ENCODE measurements around the gene ADCY5.
"Not testable (repeated sequence)": the region's sequence is repeated elsewhere in the genome, so short reads cannot be mapped to it uniquely, and the experiment has no call there.

The ADCY5 gene

DNA sequence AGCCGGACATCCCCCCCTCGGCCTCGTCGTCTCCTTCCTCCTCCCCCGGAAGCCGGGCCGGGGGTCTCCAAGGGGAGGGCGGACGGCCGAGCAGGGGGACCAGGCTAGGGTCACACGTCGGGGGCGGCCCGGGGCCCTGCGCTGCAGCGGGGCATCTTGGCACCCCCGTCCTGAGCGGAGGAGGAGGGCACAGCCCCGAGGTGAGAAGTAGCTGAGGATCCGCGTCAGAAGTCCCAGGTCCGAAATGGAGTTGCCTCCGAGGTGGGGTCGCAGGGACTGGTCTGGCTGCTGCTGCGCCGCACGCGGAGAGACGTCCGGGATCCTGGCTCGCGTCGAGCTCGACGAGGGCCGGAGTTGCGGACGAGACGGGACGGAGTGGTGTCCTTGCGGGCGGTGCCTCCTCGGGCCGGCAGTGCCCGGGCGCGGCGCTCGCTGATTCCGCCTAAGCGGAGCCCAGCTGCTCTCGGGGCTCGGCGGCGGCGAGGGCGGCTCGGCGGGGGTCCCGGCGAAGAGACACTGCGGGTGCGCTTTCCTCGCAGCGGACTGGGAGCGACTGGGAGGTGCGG lies at the start of gene ADCY5:
ADCY5 (minus strand) TSS at position 555 of the 566 bp plus-strand sequence; CDS start at position 10, 545 bp downstream.
- peak; percentile 23 for DNase-seq (ENCODE audit: insufficient read length, low spot score)
- FAIRE-seq, result no peak

DNA sequence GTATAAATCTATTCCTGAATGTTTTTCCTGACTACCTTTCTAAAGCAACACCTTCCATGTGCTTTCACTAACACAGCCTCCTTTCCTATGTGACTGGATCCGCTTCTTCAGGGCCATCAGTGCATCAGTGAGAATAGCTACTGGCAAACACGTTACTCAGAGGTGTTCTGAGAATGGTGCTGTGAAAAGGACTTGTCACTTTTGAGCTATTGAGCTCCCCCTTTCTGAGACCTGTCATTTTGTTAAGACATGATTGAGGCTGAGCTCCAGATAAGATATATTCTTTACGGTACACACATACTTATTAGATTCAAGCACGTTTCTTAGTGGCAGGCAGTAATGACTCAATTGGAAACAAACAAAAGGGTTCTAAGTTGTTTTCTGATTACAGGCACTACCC lies 45.0 kb upstream of the ADCY5 start:
- FAIRE-seq (no peak), DNase-seq (ENCODE audit: insufficient read length, low spot score) (no peak)

DNA sequence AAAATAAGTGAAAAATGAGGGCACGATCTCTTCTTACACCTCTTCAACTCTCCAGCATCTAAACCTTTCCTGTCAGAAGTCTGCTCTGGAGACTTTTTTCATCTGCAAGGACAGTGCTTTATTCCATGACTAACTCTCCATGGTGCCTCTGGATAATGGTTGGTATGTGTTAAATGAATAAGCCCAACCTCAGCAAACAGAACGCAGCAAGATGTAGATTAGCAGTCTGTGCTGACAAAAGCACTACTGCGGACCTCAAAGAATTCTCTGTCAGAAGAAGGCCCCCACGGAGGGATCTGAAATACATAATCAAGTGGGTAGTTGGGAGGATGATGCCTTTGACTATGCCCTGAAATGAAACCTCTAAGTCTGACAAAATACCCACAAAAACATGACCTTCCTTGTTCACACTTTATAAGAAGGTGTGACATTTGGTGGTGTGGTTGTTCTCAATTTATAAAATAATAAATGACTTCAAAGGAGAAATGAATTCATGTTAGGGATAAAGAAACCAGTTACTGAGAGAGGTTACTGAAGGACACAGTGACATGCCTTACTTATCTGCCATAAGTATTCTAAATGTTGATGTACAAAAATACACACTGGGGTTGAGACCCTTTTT lies 43.2 kb upstream of the ADCY5 start:
- no peak for DNase-seq (ENCODE audit: insufficient read length, low spot score)
- FAIRE-seq, result no peak

DNA sequence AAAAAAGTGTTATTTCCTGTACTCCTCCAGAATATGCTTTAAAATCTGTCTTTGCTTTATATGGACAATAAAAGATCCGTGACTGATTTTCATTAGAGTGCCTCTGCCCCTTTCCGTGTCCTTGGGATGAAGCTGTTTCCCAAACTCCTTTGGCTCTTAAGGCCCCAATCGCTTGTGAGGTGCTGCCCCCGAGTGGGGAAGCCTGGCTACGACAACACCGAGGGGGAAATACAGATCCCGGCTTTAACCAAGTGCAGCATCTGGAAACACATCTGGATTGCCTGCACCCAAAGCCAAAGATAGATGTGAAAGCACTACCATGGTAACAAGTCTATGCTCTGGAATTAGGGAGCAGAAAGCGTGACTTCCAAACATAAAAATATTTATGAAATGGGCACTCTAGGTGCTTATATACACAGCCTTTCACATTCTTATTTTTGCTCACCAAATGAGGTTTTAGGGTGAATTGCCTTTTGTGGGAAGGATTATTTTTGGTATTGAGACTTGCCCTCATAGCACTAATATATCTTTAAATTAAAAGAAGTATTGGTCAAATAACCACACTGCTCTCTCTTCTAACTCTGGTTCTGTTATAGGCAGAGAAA lies 40.6 kb upstream of the ADCY5 start:
- FAIRE-seq, result no peak

DNA sequence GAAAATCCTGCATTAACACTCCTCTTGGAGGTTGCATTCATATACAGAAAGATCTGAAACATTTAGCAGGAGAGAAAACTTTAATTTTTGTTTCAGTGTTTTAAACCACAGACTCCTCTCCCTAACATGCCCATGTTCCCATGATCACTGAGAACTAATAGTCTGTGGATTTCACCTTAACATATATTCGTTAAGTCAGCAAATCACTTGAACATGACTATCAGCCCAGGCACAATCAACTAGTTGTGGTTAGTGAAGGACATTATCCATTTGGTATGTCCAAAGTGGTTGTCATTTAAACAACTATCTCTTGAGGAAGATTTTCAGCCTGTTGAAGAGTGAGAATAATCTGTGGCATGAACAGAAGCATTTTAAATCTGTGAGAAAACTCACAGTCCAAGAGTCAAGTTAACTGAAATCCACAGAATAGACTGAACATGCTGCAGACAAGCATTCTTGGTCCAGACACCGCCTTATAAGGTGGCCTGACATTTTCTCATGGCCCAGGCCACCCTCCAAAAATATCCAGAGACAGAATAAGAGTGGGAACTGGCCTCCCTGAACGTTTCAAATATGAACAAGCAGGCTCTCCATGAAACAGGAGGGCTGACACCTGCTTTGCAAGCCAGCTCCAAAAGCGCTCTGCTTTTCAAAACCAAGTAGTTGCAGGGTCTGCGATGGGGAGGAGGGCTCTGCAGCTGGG lies 39.9 kb upstream of the ADCY5 start:
- DNase-seq (ENCODE audit: insufficient read length, low spot score) (no peak), FAIRE-seq (no peak)

More for the DNA sequence above, 40.6 kb upstream of the ADCY5 start:
- DNase-seq (ENCODE audit: insufficient read length, low spot score), result peak; percentile 75

DNA sequence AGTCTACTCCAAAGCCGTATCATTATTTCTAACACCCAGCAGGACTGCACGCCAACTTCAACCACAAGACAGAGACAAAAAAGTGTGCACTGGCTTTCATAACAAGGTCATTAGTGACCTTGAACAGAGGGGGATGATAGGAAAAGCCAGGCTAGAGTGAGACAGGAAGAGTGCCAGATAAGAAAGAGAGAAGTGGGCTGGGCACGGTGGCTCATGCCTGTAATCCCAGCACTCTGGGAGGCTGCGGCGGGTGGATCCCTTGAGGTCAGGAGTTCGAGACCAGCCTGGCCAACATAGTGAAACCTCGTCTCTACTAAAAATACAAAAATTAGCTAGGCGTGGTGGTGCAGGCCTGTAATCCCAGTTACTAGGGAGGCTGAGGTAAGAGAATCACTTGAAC lies 38.2 kb upstream of the ADCY5 start:
- not testable (repeated sequence) for FAIRE-seq; DNase-seq (ENCODE audit: insufficient read length, low spot score)

DNA sequence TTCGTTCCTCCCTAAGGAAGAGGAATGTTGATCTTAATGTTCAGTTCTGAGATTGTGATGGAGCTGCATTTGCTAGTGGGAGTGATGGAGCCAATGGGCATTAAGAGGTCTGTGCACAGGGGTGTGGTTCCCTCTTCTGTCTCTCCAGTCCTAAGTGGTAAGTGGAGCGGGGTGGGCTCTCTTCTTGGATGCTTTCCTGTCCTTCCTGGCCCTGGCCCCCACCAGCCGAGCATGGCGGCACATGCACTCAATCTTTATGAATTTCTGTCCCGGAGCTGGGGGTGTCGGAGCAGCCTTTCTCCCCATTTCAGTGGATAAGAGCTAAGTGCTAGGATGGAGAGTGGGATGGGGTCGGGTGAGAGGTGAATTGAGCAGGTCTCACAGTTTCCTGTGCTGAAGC lies 37.6 kb upstream of the ADCY5 start:
- no peak for FAIRE-seq
- DNase-seq (ENCODE audit: insufficient read length, low spot score), result no peak

DNA sequence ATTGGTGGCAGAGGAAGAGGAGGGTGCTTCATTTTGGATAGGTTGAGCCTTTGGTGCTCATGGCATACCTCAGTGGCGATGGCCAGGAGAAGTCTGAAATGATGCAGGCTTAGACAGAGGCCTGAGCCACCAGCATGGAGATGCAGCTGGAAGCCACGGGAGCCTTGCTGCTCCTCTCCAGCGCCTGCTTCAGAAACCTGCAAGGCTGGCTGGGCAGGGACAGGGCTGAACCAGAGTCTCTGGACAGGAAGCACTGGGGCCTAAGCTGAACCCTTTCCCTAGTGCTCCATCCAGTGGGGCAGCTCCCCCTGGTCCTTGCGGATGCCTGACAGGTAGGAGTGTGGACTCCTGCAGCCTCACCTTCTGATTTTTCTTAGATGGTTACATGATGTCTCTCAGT lies 36.7 kb upstream of the ADCY5 start:
- no peak for DNase-seq (ENCODE audit: insufficient read length, low spot score)
- no peak for FAIRE-seq

DNA sequence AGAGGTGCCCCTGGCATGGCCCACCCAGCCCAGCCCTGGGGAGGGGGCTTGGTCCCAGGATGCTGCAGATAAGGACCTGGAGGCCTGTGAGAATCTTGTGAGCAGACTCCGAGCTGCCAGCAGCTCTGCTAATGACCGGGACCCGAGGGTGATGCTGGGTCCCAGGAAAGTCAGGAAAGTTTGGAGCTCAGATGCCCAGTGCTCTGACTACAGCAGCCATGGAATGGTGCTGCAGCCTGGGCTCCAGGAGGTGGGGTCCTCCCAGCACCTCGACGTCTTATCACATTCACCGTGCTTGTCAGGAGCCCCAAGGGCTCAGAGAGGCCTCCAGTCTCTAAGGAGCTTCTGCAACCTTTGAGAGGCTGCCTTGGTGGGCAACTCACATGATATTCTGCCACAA lies 34.3 kb upstream of the ADCY5 start:
- no peak for DNase-seq (ENCODE audit: insufficient read length, low spot score)
- FAIRE-seq, result no peak

DNA sequence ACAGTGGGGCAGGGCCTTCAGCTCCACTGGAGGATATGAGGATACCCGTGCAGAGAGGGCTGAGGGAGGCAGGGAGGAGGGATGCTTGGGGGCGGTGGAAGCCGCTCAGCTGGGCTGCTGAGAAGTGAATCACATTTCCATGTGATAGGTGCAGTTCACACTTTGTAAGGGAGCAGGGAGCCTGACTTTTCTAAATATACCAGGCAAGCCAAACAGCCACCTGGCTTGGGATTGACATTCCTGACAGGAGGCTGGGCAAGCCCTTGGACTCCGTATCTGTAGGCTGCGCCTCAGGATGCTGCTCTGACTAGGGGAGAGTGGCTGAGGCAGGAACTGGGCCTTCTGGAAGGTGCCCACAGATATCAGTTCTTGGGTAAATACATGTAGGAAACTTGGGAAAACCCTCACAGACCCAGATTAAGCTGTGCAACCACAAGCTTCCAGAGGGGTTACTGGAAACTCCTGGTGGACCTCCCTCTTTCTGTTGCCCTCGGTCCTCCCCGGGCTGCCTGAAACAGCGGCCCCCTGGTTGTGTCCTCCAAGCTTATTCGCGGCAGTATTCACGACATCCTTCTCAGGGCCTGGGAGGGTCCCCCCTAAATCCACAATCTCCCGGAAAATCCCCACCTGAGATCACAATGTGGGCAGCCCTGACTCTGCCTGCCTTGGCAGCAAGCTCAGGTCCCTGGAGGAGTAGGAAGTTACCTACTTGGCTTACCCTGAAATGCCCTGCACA lies 33.0 kb upstream of the ADCY5 start:
- FAIRE-seq (no peak), DNase-seq (ENCODE audit: insufficient read length, low spot score) (no peak)

DNA sequence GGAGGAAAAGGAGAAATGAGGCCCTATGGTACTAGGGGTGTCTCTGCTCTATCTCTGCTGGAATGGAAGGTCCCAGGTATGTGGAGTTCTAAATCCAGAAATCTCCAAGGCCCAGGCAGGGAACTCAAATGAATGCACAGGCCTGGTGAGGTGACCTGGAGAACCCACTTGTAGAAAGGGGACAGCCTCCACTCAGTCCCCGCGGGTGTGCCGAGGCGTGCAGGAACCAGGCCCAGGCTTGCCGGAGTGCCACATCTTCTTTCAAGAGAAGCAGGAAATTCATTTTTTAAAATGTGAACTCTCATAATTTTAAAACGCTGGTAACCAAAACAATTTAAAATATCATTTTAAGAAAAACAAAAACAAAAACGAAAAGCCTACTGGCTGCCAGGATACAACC lies 32.2 kb upstream of the ADCY5 start:
- DNase-seq (ENCODE audit: insufficient read length, low spot score) (no peak), FAIRE-seq (no peak)

DNA sequence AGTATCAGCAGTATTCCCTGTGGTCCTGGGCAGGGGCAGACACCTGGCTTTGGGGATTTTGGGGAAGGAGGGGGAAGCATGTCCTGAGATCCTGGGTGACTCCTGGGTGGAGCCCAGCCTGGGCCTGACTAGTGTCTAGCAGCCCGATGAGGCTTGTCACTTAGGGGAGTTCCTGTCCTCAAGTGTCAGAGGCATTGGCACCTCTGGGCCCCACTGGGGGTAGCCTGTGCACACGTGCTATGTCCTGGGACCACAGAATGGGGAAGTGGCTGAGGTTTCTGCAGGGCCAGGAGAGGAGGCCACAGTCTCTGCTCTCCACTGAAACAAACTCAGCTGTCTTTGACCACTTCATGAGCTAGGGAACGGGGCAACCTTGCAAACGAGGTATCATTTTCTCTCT lies 31.5 kb upstream of the ADCY5 start:
- DNase-seq (ENCODE audit: insufficient read length, low spot score) (no peak), FAIRE-seq (no peak)

DNA sequence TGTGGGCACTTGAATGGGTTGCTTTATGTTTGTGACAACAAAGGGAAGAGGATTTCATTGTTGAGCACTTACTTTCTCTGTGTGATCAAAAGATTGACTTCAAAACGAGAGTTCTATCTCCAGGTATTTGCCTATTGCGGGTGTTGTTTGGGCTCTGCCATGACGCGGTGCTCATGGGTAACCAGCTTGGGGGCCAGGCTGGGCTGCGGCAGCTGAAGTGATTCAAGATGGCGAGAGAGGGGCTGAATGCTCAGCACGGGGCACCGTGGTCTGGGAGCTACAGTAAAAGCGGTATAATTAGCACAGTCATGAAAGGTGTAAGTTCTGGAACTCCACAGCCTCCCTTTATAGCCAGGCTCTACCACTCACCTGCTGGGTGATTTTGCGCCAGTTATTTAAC lies 31.0 kb upstream of the ADCY5 start:
- DNase-seq (ENCODE audit: insufficient read length, low spot score), result no peak
- FAIRE-seq, result no peak

DNA sequence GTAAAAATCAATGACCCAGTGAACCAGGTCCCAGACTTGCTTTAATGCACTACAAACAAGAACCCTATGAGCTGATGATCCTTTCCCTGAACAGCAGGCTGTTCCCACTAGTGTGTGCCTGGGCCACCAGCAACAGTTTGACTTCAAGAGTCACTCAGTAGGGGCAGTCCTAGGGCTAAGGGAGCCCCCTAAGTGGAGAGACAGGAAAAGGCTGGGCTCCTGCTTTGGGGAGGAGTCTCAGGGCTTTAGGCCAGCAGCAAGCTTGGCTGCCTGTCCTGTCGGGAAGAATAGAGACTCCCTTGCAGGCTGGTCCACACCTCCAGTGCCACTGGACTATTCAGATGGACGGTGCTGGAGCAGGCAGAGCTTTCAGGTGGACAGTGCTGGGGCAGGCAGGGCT lies 29.4 kb upstream of the ADCY5 start:
- DNase-seq (ENCODE audit: insufficient read length, low spot score) (no peak), FAIRE-seq (no peak)

DNA sequence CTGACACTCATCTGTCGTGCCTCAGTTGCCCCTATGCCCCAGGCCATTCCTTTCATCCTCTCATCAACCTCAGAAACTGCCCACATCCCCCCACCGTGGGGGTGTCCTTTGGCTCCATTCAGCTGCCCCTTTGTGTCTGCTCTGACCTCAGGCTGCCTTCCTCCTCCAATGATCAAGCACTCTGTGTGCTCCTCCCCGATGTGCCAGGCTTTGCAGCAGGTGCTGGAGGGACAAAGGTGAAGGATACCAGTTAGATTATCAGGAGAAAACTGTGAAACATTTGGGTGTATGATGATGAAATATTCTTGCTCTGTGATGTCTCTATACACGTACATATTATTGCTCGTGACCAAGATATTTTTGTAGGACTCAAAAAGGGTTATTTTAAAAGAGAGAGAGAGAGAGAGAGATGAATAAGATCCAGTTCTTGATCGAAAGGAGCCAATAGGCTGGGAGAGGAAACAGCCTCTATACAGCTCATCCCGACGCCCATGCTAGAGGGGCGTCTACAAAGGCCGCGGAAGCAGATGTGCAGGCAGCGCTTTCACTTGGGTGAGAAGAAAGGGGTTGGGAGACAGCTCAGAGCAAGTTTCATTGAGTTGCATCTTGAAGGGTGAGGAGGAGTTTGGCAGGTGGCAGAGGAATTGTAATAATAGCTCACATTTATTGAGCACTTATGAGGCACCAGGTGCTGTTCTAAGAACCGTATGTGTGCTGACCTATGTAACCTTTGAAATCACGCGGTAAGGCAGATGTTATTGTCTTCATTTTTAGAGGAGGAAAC lies 28.3 kb upstream of the ADCY5 start:
- no peak for DNase-seq (ENCODE audit: insufficient read length, low spot score)
- no peak for FAIRE-seq

DNA sequence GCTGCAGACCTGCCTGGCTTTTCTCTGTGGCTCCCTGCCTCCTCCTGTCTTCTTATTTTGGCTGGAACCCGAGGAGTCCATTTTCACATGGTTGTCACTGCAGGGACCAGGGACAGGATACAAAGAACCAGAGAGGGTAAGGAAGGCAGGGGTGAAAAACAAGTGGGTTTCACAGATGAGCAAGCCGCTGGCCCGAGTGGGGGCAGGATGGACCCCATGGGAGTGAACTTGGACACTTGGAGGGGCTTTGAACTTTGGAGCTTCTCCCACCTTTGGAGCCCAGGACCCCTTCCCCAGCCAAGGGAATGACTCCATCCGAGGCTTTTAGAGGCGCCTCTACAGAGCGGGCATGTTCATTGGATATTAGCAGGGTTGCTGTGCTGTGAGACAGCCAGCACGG lies 26.9 kb upstream of the ADCY5 start:
- no peak for FAIRE-seq
- DNase-seq (ENCODE audit: insufficient read length, low spot score), result no peak

DNA sequence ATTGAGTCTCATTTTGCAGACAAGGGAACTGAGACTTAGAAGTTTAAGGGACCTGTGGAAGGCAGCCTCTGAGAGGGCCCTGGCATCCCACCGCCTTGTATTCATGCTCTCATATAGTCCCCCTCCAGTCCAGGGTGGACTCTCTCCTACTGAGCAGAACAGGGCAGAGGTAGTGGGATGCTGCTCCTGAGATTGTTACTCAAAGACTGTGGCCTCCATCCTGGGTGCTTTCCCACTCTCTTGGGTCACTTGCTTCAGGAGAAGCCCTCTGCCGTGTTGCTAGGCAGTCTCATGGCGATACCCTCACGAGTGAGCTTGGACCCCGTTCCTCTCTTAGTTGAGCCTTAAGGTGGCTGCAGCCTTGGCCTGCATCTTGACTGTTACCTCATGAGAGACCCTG lies 22.2 kb upstream of the ADCY5 start:
- DNase-seq (ENCODE audit: insufficient read length, low spot score) (no peak), FAIRE-seq (no peak)

DNA sequence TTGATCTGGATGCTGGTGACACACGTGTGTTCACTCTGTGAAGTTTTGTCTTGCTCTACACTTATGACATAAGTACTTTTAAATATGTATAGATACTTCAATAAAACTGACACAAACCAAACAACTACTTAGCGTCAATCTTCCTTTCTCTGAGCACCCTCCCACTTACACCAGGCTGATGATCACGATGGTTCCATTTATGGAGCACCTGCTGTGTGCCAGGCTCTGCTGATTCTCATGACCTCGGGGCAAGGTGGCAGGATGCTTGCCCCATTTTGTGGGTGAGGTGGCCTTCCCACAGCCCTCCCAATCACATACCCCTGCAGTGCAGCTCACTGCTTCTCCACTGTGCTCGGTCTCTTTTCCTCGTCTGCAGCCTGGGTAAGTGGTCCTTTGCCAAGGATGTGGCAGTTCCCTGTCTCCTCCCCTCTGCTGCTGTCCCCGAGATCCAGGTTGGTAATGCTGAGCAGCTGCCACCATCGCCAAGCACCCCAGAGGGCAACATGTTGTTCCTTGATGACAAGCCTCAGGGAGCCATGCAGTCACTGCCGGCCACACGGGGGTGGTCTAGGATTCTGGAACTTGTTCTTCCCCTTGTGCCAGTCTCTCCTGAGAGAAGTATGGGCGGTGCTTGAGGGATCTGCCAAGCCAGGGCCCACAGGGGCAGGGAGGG lies 20.6 kb upstream of the ADCY5 start:
- FAIRE-seq, result no peak
- no peak for DNase-seq (ENCODE audit: insufficient read length, low spot score)

DNA sequence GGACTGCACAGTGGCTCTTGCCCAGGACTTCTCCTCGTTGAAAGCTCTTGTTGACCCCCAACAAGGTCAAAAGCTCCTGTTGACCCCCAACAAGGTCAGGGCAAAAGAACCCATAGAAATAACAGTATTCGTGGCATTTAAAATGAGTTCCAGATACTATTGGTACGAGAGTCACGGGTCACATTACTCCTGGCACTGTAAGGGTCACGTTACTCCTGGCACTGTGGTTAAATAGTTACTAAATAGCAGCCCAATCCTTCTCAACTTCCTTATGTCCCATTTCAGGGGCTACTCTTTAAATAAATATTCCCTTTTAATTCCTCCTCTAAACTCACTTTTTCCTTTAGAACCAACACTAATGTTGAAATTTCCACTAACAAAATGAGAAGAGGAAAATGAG lies 18.2 kb upstream of the ADCY5 start:
- FAIRE-seq (no peak), DNase-seq (ENCODE audit: insufficient read length, low spot score) (no peak)

DNA sequence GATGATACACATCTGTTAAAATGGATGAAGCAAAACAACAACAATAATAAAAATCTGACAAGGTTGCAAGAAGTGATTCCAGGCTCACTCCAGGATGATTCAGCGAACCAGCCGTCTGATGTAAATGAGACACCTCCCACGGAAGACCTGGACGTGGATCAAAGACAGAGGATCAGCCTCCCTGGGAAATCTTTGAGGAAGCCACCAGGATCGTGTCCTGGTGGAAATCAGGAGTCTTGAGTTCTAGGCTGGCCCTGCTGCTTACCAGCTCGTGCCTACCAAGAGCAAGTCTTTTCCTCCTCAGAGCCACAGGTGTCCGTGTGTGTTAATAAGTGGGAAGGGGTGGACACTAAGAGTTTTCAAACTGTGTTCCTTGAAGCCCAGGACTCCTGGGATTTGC lies 15.3 kb upstream of the ADCY5 start:
- no peak for DNase-seq (ENCODE audit: insufficient read length, low spot score)
- no peak for FAIRE-seq

Data from HTR-8/SVneo (cell line).